Body of pancreas (tissue), 4 donors: ENCODE data around the gene GSDME. TPM values are rescaled to one million over a fixed set of nuclear protein-coding genes. Genes with fewer than 3 reads are reported as not detected.

Source experiments
- ATAC-seq: fragments of 150-250 bp; one replicate; pipeline ENCODE4 v1.9.1; 2016
- DNase-seq, 4 donors: peaks; one replicate each; pipeline ENCODE4 v3.0.0-alpha.2; 2019
- H3K27ac ChIP-seq, 4 donors: fragments of 200-600 bp; sonication (generic); 1 replicate in 3 of 4; 2 replicates in 1 of 4; pipeline versions ENCODE4 v1.5.1 to v1.6.1; 2016 to 2019; ENCODE audit warnings: mild to moderate bottlenecking in 1 of 4, mixed read lengths in 1 of 4, moderate library complexity in 1 of 4
- H3K27me3 ChIP-seq, 2 donors: fragments of 200-600 bp; sonication (generic); one replicate each; pipeline ENCODE4 v1.6.0; 2016; ENCODE audit warnings: mild to moderate bottlenecking in 1 of 2
- H3K36me3 ChIP-seq, 2 donors: fragments of 200-600 bp; sonication (generic); replicated peaks in 1 of 2; 2 replicates each; pipeline ENCODE4 v1.5.1; 2016; ENCODE audit warnings: low read depth in 2 of 2; ENCODE audit not compliant: insufficient read depth in 1 of 2
- H3K4me1 ChIP-seq: fragments of 200-600 bp; sonication (generic); one replicate; pipeline ENCODE4 v1.6.0; 2016
- H3K4me3 ChIP-seq, 2 donors: fragments of 200-600 bp; sonication (generic); 1 replicate in 1 of 2; 2 replicates in 1 of 2; pipeline ENCODE4 v1.5.1; 2016 to 2019
- H3K9me3 ChIP-seq, 3 donors: fragments of 200-600 bp; sonication (generic); 1 replicate in 2 of 3; 2 replicates in 1 of 3; pipeline ENCODE4 v1.5.1; 2016
- CTCF ChIP-seq, 7 experiments: fragments of 450-650 bp in 4 of 7; fragments of 200-600 bp in 3 of 7; sonication (generic) in 3 of 7; IDR thresholded peaks; one replicate each; pipeline ENCODE4 v1.5.1; 2016 to 2019; ENCODE audit warnings: antibody characterized with exemption in 7 of 7
- POLR2A ChIP-seq, 3 donors: fragments of 450-650 bp; IDR thresholded peaks; one replicate each; pipeline ENCODE4 v1.6.1; 2016; ENCODE audit warnings: antibody characterized with exemption in 3 of 3, mild to moderate bottlenecking in 2 of 3
- WGBS, 2 donors: methylation state at CpG; one replicate each; pipeline ENCODE4 v1.1.5; 2017; 5-methylcytosine and 5-hydroxymethylcytosine counted together
- intact Hi-C: fragments of 100-400 bp; cut with DNase I; formaldehyde crosslinking; loops from one replicate; pipeline ENCODE4 v1.15.1; 2023
- total RNA-seq, 2 donors: library from RNA; depleted of rRNA; stranded (reverse); fragments of >200 nt; gene quantifications; one replicate each; pipeline ENCODE4 v1.1.0, GENCODE V29; 2016

The GSDME gene
- total RNA-seq, 2 donors from 2014 or later, result 3.6 to 5.3 TPM

GRCh38 chr7:24729365-24730017, 27.8 kb downstream of the GSDME start:
- intact Hi-C loops, result no loop called here
- no peak overlapping the region for H3K27ac ChIP-seq
- H3K36me3 ChIP-seq, result no peaks in the 10 kb centered on the region
- 80% methylated on average over 10 of the region's 10 CpGs for WGBS, 2 donors
- H3K27me3 ChIP-seq, result no peaks in the 10 kb centered on the region
- H3K4me1 ChIP-seq, result no peaks in the 10 kb centered on the region
- ATAC-seq (no peak), DNase-seq (no peak)
- TF ChIP-seq POLR2A (IDR thresholded peaks at IDR 0.05) (no peak), CTCF (IDR thresholded peaks at IDR 0.05) (no peak)
- H3K9me3 ChIP-seq, result no peaks in the 10 kb centered on the region
- no peak overlapping the region for H3K4me3 ChIP-seq

GRCh38 chr7:24728503-24729364, 28.5 kb downstream of the GSDME start:
- 60 to 70% methylated on average over 16 of the region's 16 CpGs for WGBS, 2 donors
- intact Hi-C loops, result no loop called here
- TF ChIP-seq CTCF (IDR thresholded peaks at IDR 0.05) (no peak), POLR2A (IDR thresholded peaks at IDR 0.05) (no peak)
- DNase-seq (no peak), ATAC-seq (no peak)
- Histone ChIP-seq H3K4me3 (no peak overlapping the region), H3K9me3 (no peaks in the 10 kb centered on the region), H3K27me3 (no peaks in the 10 kb centered on the region), H3K4me1 (no peaks in the 10 kb centered on the region), H3K36me3 (no peaks in the 10 kb centered on the region), H3K27ac (no peak overlapping the region)

DNA sequence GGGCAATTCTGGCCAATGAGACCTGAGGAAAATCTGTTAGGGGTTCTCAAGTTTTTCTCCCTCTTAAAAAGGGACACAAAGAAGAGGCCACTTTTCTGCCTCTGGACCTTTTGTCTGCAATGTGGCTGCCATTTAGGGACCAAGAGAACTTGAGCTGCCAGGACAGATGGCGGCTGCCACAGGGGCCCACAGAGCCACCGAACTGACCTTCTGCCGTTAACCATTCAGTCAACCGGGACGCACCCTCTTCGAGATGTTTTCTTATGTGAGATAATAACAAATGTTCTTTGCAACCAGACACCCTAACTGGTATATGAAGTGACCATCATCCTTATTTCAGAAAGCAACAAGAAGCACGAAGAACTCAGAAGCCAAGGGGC, 29.2 kb downstream of the GSDME start:
- H3K4me3 ChIP-seq, result no peak overlapping the region
- intact Hi-C loops, result no loop called here
- H3K9me3 ChIP-seq, result no peaks in the 10 kb centered on the region
- H3K36me3 ChIP-seq, result no peaks in the 10 kb centered on the region
- no peak overlapping the region for H3K27ac ChIP-seq
- no peaks in the 10 kb centered on the region for H3K27me3 ChIP-seq
- TF ChIP-seq CTCF (IDR thresholded peaks at IDR 0.05), result no peak
- TF ChIP-seq POLR2A (IDR thresholded peaks at IDR 0.05), result no peak
- no peaks in the 10 kb centered on the region for H3K4me1 ChIP-seq
- whole genome bisulfite sequencing, 2 donors, result 89 to 95% methylated on average over 7 of the region's 7 CpGs
- DNase-seq (no peak), ATAC-seq (no peak)

GRCh38 chr7:24727154-24728120, 29.8 kb downstream of the GSDME start:
- Histone ChIP-seq H3K36me3 (no peaks in the 10 kb centered on the region), H3K27ac (no peak overlapping the region), H3K4me3 (no peak overlapping the region), H3K27me3 (no peaks in the 10 kb centered on the region), H3K4me1 (no peaks in the 10 kb centered on the region), H3K9me3 (no peaks in the 10 kb centered on the region)
- TF ChIP-seq CTCF (IDR thresholded peaks at IDR 0.05) (no peak), POLR2A (IDR thresholded peaks at IDR 0.05) (no peak)
- 80 to 82% methylated on average over 13 of the region's 13 CpGs for WGBS, 2 donors
- ATAC-seq (no peak), DNase-seq (no peak)
- intact Hi-C loops, result no loop called here
